HG03354 (cell line): ENCODE data around the gene SFT2D1.
A peak's percentile ranks its signal among the peaks of the same experiment; 100 is the strongest.

Experiments
- ATAC-seq: cut with Tn5 transposase; IDR thresholded peaks from one replicate; pipeline ENCODE4 v1.9.1; 2021; ENCODE audit warnings: mild to moderate bottlenecking; ENCODE audit not compliant: unreplicated experiment, poor library complexity, severe bottlenecking

The SFT2D1 gene

GRCh38 chr6:166338854-166339253 is 3.5 kb downstream of the SFT2D1 start:
- no peak for ATAC-seq

- ATAC-seq = no peak
Measured at GRCh38 chr6:166336847-166337246, 5.5 kb downstream of the SFT2D1 start.

GRCh38 chr6:166335378-166336302 is 6.7 kb downstream of the SFT2D1 start:
- ATAC-seq = peak; percentile 58

GRCh38 chr6:166334878-166335277 is 7.5 kb downstream of the SFT2D1 start:
- ATAC-seq = no peak

GRCh38 chr6:166333172-166333995 is 9.0 kb downstream of the SFT2D1 start:
- ATAC-seq = peak; percentile 69

GRCh38 chr6:166331503-166332415 is 10.6 kb downstream of the SFT2D1 start:
- ATAC-seq = no peak

- ATAC-seq = no peak
Measured at GRCh38 chr6:166330612-166331011, 11.7 kb downstream of the SFT2D1 start.

- peak; percentile 61 for ATAC-seq
Measured at GRCh38 chr6:166325383-166326042, 16.8 kb downstream of the SFT2D1 start.

- no peak for ATAC-seq
Measured at GRCh38 chr6:166323395-166323794, 18.9 kb downstream of the SFT2D1 start.

GRCh38 chr6:166318649-166319600 is 23.4 kb downstream of the SFT2D1 start:
- no peak for ATAC-seq

GRCh38 chr6:166318227-166318626 is 24.1 kb downstream of the SFT2D1 start:
- ATAC-seq = no peak

GRCh38 chr6:166317261-166318212 is 24.8 kb downstream of the SFT2D1 start:
- ATAC-seq = no peak

- ATAC-seq = no peak
Measured at GRCh38 chr6:166315436-166315835, 26.9 kb downstream of the SFT2D1 start.

GRCh38 chr6:166314454-166314853 is 27.9 kb downstream of the SFT2D1 start:
- ATAC-seq = no peak

- ATAC-seq = peak; percentile 49
Measured at GRCh38 chr6:166313255-166314070, 28.9 kb downstream of the SFT2D1 start.

GRCh38 chr6:166312832-166313231 is 29.5 kb downstream of the SFT2D1 start:
- no peak for ATAC-seq
